SU-DHL-6 (cell line): Measurements from ENCODE around the gene KDM2A.
"Not testable (repeated sequence)": the region's sequence is repeated elsewhere in the genome, so short reads cannot be mapped to it uniquely, and the experiment has no call there.

ENCODE experiments used
- CTCF ChIP-seq: fragments of 200-600 bp; sonication (generic); IDR thresholded peaks from one replicate; pipeline ENCODE4 v1.5.1; 2017; ENCODE audit warnings: antibody characterized with exemption, mild to moderate bottlenecking, low read length, moderate library complexity; ENCODE audit not compliant: insufficient read depth, poor library complexity, severe bottlenecking
- EZH2phosphoT487 ChIP-seq: fragments of 200-600 bp; sonication (generic), shearing (Covaris generic); conservative IDR thresholded peaks from 2 replicates; pipeline ENCODE4 v1.6.1; 2018; ENCODE audit warnings: mild to moderate bottlenecking, antibody characterized with exemption, low read length, moderate library complexity, mixed read lengths

DNA sequence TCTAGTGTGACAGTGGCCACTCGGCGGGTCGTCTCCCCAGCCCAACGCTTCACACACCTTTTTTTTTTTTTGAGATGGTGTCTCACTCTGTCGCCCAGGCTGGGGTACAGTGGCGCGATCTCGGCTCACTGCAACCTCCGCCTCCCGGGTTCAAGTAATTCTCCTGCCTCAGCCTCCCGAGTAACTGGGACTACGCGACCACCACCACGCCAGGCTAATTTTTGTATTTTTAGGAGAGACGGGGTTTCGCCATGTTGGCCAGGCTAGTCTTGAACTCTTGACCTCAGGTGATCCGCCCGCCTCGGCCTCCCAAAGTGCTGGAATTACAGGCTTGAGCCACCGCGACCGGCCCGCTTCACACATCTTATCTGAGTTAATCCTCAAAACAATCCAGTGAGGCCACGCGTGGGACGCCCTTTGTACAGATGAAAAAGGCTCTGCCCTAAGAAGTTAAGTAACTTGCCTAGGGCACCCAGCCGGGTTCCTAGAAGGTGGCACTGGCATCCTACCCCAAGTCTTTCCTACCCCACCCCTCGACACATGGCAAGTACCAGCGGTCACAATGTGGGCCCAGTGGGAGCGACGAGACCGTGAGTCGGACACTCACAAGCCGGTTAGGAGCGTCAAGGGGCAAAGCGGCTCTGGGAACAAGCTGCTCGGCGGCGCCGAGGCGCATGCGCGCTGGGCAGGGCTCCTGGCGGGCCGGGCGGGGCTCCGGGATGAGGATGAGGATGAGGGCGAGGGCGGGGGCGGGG is 142.0 kb downstream of the KDM2A start:
- TF ChIP-seq CTCF, EZH2phosphoT487: not testable (repeated sequence)
